ENCODE measurements around the gene CRYGA. TPM values are rescaled to one million over a fixed set of nuclear protein-coding genes. Genes with fewer than 3 reads are reported as not detected.

Gene CRYGA
- not detected in 2 replicates for total RNA-seq (ENCODE audit: low replicate concordance)

- DNase-seq (ENCODE audit: low read depth) = no peak
- no peak for TF ChIP-seq CTCF (IDR thresholded peaks at IDR 0.05; ENCODE audit: insufficient read depth, low read length)
- H3K4me3 ChIP-seq (ENCODE audit: low read depth, low read length) = no peak within 1 kb of the TSS
These were observed at the start of gene CRYGA for GRCh38 chr2:208163489-208163888. CRYGA (minus strand) TSS chr2:208163589; CDS start chr2:208163556, 33 bp downstream.

GRCh38 chr2:208210688-208211451 is 47.5 kb upstream of the CRYGA start:
- no peak for DNase-seq (ENCODE audit: low read depth)
- TF ChIP-seq CTCF (IDR thresholded peaks at IDR 0.05; ENCODE audit: insufficient read depth, low read length) = no peak

GRCh38 chr2:208208335-208209085 is 45.1 kb upstream of the CRYGA start:
- DNase-seq (ENCODE audit: low read depth) = no peak
- no peak for TF ChIP-seq CTCF (IDR thresholded peaks at IDR 0.05; ENCODE audit: insufficient read depth, low read length)
- no peak overlapping the region for H3K4me3 ChIP-seq (ENCODE audit: low read depth, low read length)

More at GRCh38 chr2:208210688-208211451, 47.5 kb upstream of the CRYGA start:
- H3K4me3 ChIP-seq (ENCODE audit: low read depth, low read length) = no peak overlapping the region

- DNase-seq (ENCODE audit: low read depth) = no peak
These were observed 44.4 kb upstream of the CRYGA start for GRCh38 chr2:208207769-208208168.

GRCh38 chr2:208204166-208204565 is 40.8 kb upstream of the CRYGA start:
- H3K4me3 ChIP-seq (ENCODE audit: low read depth, low read length) = no peak overlapping the region
- no peak for DNase-seq (ENCODE audit: low read depth)
- TF ChIP-seq CTCF (IDR thresholded peaks at IDR 0.05; ENCODE audit: insufficient read depth, low read length) = no peak

More at GRCh38 chr2:208207769-208208168, 44.4 kb upstream of the CRYGA start:
- H3K4me3 ChIP-seq (ENCODE audit: low read depth, low read length) = no peak overlapping the region
- no peak for TF ChIP-seq CTCF (IDR thresholded peaks at IDR 0.05; ENCODE audit: insufficient read depth, low read length)

GRCh38 chr2:208195531-208195930 is 32.1 kb upstream of the CRYGA start:
- no peak for TF ChIP-seq CTCF (IDR thresholded peaks at IDR 0.05; ENCODE audit: insufficient read depth, low read length)
- peak; percentile 31 for DNase-seq (ENCODE audit: low read depth)
- no peak overlapping the region for H3K4me3 ChIP-seq (ENCODE audit: low read depth, low read length)

Measured in fibroblast of the aortic adventitia (primary cell).